ENCODE measurements around the gene SCN9A.

Gene SCN9A

DNA sequence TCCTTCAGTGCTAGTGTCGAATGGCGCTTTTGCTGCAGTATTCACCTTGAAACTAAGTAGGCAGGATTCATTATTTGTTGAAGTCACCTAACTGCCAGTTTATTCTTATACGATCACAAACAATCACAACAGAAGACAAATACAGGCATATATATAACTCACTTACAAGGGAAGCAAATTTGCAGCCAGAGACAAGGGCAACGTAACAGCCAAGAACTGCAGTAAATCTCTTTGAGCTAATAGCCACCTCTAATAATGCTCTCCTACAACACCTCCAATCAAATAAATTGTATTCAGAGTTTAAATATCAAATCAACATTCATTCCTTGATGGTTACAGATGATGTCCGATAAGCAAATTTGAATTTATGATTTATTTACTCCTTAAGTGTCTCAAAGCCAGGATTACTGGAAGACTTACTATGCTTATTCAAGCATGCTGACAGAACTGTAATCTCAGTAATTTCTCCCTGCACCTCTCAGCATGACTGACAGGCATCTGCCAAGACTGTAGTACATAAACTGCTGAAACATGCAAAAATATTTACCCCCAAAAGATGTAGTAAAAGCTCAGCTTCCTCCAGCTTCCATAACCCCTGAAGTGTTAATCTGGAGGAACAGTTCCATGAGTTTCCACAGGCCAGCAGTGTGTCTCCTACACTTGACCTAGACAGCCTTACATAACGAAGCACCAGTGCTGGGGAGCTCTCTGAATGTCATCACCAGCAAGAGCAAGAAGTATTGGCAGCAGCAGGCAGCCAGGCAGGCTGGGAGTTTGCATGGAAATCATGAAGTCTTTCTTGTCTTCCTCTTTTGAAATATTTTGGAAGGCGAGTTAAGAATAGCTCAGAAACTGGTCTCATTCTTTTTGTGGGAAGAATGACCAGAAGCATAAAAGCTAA, 227.0 kb downstream of the SCN9A start:
- no peaks in the 10 kb centered on the region for H3K36me3 ChIP-seq (replicated peaks; ENCODE audit: insufficient read depth, low read length)
- no peaks in the 10 kb centered on the region for H4K20me1 ChIP-seq (ENCODE audit: insufficient read depth, low read length)
- H3K4me2 ChIP-seq (ENCODE audit: low read depth, low read length), result no peak overlapping the region
- no peaks in the 10 kb centered on the region for H3K4me1 ChIP-seq (ENCODE audit: low read length)
- no peak overlapping the region for H3K27ac ChIP-seq (ENCODE audit: low read length)
- no peaks in the 10 kb centered on the region for H3K27me3 ChIP-seq (replicated peaks; ENCODE audit: insufficient read depth, low read length)
- H3K79me2 ChIP-seq (ENCODE audit: low read length), result no peaks in the 10 kb centered on the region
- H2AFZ ChIP-seq (ENCODE audit: low read length), result no peak overlapping the region
- H3K9ac ChIP-seq (ENCODE audit: low read length), result no peak overlapping the region
- H3K9me2 ChIP-seq (replicated peaks; ENCODE audit: insufficient read depth, low read length), result no peaks in the 10 kb centered on the region
- TF ChIP-seq EZH2 (optimal IDR thresholded peaks at IDR 0.05; ENCODE audit: low read depth, low read length), result no peak
- no peak for TF ChIP-seq EZH2phosphoT487 (IDR thresholded peaks at IDR 0.05; ENCODE audit: low read length)
- TF ChIP-seq, protein P1, sequence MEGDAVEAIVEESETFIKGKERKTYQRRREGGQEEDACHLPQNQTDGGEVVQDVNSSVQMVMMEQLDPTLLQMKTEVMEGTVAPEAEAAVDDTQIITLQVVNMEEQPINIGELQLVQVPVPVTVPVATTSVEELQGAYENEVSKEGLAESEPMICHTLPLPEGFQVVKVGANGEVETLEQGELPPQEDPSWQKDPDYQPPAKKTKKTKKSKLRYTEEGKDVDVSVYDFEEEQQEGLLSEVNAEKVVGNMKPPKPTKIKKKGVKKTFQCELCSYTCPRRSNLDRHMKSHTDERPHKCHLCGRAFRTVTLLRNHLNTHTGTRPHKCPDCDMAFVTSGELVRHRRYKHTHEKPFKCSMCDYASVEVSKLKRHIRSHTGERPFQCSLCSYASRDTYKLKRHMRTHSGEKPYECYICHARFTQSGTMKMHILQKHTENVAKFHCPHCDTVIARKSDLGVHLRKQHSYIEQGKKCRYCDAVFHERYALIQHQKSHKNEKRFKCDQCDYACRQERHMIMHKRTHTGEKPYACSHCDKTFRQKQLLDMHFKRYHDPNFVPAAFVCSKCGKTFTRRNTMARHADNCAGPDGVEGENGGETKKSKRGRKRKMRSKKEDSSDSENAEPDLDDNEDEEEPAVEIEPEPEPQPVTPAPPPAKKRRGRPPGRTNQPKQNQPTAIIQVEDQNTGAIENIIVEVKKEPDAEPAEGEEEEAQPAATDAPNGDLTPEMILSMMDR (IDR thresholded peaks at IDR 0.05; ENCODE audit: low read length), result no peak
- no peak overlapping the region for H3K4me3 ChIP-seq (ENCODE audit: low read length)
- DNase-seq, result no peak
- H3K9me3 ChIP-seq (replicated peaks; ENCODE audit: insufficient read depth, low read length), result no peaks in the 10 kb centered on the region
- H3F3A ChIP-seq (ENCODE audit: insufficient read depth, low read length), result no peaks in the 10 kb centered on the region

DNA sequence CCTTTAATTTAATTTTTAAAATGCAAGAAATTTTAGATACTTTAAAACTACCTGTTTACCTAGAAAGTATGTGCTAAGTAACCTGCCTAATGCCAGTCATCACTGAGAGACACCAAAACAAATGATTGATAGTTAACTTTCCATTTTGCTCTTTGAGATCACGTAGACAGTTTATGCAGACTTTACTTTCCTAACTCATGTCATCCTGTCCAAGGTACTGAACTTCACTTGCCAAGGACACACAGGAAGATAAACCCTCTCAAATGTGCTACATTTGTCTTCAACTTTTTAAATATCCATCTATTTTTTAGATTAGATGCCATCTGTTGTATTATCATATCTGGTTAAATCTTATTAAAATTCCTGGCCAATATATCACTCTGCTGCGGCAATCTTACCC, 227.9 kb downstream of the SCN9A start:
- H3F3A ChIP-seq (ENCODE audit: insufficient read depth, low read length), result no peaks in the 10 kb centered on the region
- no peaks in the 10 kb centered on the region for H4K20me1 ChIP-seq (ENCODE audit: insufficient read depth, low read length)
- H2AFZ ChIP-seq (ENCODE audit: low read length), result no peak overlapping the region
- TF ChIP-seq EZH2phosphoT487 (IDR thresholded peaks at IDR 0.05; ENCODE audit: low read length) (no peak), EZH2 (optimal IDR thresholded peaks at IDR 0.05; ENCODE audit: low read depth, low read length) (no peak)
- TF ChIP-seq, protein P1 (IDR thresholded peaks at IDR 0.05; ENCODE audit: low read length), result no peak
- no peaks in the 10 kb centered on the region for H3K4me1 ChIP-seq (ENCODE audit: low read length)
- no peaks in the 10 kb centered on the region for H3K9me2 ChIP-seq (replicated peaks; ENCODE audit: insufficient read depth, low read length)
- H3K27ac ChIP-seq (ENCODE audit: low read length), result no peak overlapping the region
- no peak overlapping the region for H3K4me3 ChIP-seq (ENCODE audit: low read length)
- no peak overlapping the region for H3K9ac ChIP-seq (ENCODE audit: low read length)
- H3K27me3 ChIP-seq (replicated peaks; ENCODE audit: insufficient read depth, low read length), result no peaks in the 10 kb centered on the region
- no peaks in the 10 kb centered on the region for H3K36me3 ChIP-seq (replicated peaks; ENCODE audit: insufficient read depth, low read length)
- no peak for DNase-seq
- H3K9me3 ChIP-seq (replicated peaks; ENCODE audit: insufficient read depth, low read length), result no peaks in the 10 kb centered on the region
- H3K79me2 ChIP-seq (ENCODE audit: low read length), result no peaks in the 10 kb centered on the region
- H3K4me2 ChIP-seq (ENCODE audit: low read depth, low read length), result no peak overlapping the region

Measured in MM.1S (cell line).